HCT116 (cell line): ENCODE results near the gene RECQL5. TPM values are rescaled to one million over a fixed set of nuclear protein-coding genes. Genes with fewer than 3 reads are reported as not detected.

Experiments
- ATAC-seq: fragments of 200-7000 bp; cut with Tn5 transposase; 2 replicates; pipeline ENCODE4 v1.9.1; 2020; ENCODE audit warnings: mild to moderate bottlenecking, moderate library complexity
- BruUV-seq: library from RNA; stranded (reverse); fragments of 400-500 nt; replicated peaks from 2 replicates; lab custom pipeline; 2021; lab: Mats Ljungman, UMichigan
- CTCF ChIA-PET: fragments of 300-600 bp; sonication (Branson Sonifier 250); formaldehyde crosslinking; loops from one replicate; lab custom pipeline; 2021; ENCODE audit warnings: antibody characterized with exemption; lab: Charles Lee
- POLR2A ChIA-PET: fragments of 300-600, 350-600 bp; sonication (Branson Sonifier 250); formaldehyde crosslinking; loops from one replicate; lab custom pipeline; 2021; ENCODE audit warnings: antibody characterized with exemption; lab: Charles Lee
- RAD21 ChIA-PET, 2 experiments: fragments of 300-600 bp; sonication (Branson Sonifier 250); formaldehyde crosslinking; loops; one replicate each; lab custom pipeline; 2023; ENCODE audit warnings: low total read pairs in 2 of 2; ENCODE audit not compliant: uncharacterized antibody in 2 of 2, unreplicated experiment in 2 of 2, low non-redundant PET in 1 of 2; lab: Charles Lee
- DNase-seq: peaks from one replicate; pipeline ENCODE4 v3.0.0-alpha.2; 2010; ENCODE audit warnings: low read depth, low spot score
- H2AFZ ChIP-seq: fragments of 200-600 bp; shearing (Covaris generic), sonication (generic); 2 replicates; pipeline ENCODE4 v1.6.1; 2017; ENCODE audit warnings: low read depth, mixed run types, mixed read lengths, antibody characterized with exemption, low read length; ENCODE audit not compliant: poor library complexity, severe bottlenecking
- H3K27ac ChIP-seq: 2 replicates; pipeline ENCODE4 v1.5.1; 2012; ENCODE audit warnings: low read depth, low read length
- H3K27me3 ChIP-seq: fragments of 200-600 bp; sonication (generic); 2 replicates; pipeline ENCODE4 v1.6.1; 2016; ENCODE audit warnings: mixed run types, low read length, mixed read lengths; ENCODE audit not compliant: insufficient read depth
- H3K36me3 ChIP-seq, 2 experiments: fragments of 200-500 bp in 1 of 2; fragments of 200-600 bp in 1 of 2; sonication (Bioruptor generic) in 1 of 2; sonication (generic) in 1 of 2; 2 replicates each; pipeline versions ENCODE4 v1.5.1 to v1.6.1; 2014 to 2016; ENCODE audit warnings: low read length in 2 of 2, inconsistent platforms in 1 of 2, mixed read lengths in 1 of 2, mixed run types in 1 of 2; ENCODE audit not compliant: insufficient read depth in 2 of 2, control insufficient read depth in 1 of 2
- H3K4me1 ChIP-seq, 2 experiments: fragments of 200-600 bp in 1 of 2; sonication (generic) in 1 of 2; 2 replicates each; pipeline versions ENCODE4 v1.5.1 to v1.6.1; 2012 to 2017; ENCODE audit warnings: low read length in 2 of 2, inconsistent platforms in 1 of 2, mild to moderate bottlenecking in 1 of 2, mixed read lengths in 1 of 2, mixed run types in 1 of 2, moderate library complexity in 1 of 2; ENCODE audit not compliant: insufficient read depth in 2 of 2, control insufficient read depth in 1 of 2
- H3K4me2 ChIP-seq: fragments of 200-600 bp; sonication (generic); 2 replicates; pipeline ENCODE4 v1.6.1; 2017; ENCODE audit warnings: mixed run types, low read length, mixed read lengths
- H3K4me3 ChIP-seq, 2 experiments: fragments of 200-600 bp in 1 of 2; sonication (generic) in 1 of 2; replicated peaks in 1 of 2; 2 replicates each; pipeline ENCODE4 v1.5.1; 2011 to 2016; ENCODE audit warnings: low read length in 2 of 2, control low read depth in 1 of 2, low read depth in 1 of 2, mild to moderate bottlenecking in 1 of 2, mixed read lengths in 1 of 2, mixed run types in 1 of 2
- H3K79me2 ChIP-seq: fragments of 200-600 bp; sonication (generic); 2 replicates; pipeline ENCODE4 v1.6.1; 2017; ENCODE audit warnings: mild to moderate bottlenecking, mixed run types, low read length, moderate library complexity, mixed read lengths; ENCODE audit not compliant: insufficient read depth
- H3K9ac ChIP-seq: fragments of 200-600 bp; sonication (generic); 2 replicates; pipeline ENCODE4 v1.6.1; 2016; ENCODE audit warnings: low read length, mixed read lengths
- H3K9me2 ChIP-seq: fragments of 200-600 bp; sonication (generic), shearing (Covaris generic); 2 replicates; pipeline ENCODE4 v1.6.1; 2017; ENCODE audit warnings: mixed run types, mild to moderate bottlenecking, moderate library complexity; ENCODE audit not compliant: insufficient read depth
- H3K9me3 ChIP-seq, 2 experiments: fragments of 200-500 bp in 1 of 2; fragments of 200-600 bp in 1 of 2; sonication (Bioruptor generic) in 1 of 2; sonication (generic) in 1 of 2; 2 replicates each; pipeline ENCODE4 v1.6.1; 2014 to 2017; ENCODE audit warnings: low read length in 2 of 2, mixed read lengths in 2 of 2, inconsistent platforms in 1 of 2, low read depth in 1 of 2, mild to moderate bottlenecking in 1 of 2, mixed run types in 1 of 2, moderate library complexity in 1 of 2; ENCODE audit not compliant: control insufficient read depth in 1 of 2, insufficient read depth in 1 of 2
- H4K20me1 ChIP-seq: fragments of 200-600 bp; sonication (generic), shearing (Covaris generic); 2 replicates; pipeline ENCODE4 v1.6.1; 2017; ENCODE audit warnings: mixed run types, mild to moderate bottlenecking, moderate library complexity; ENCODE audit not compliant: insufficient read depth
- CEBPB ChIP-seq: IDR thresholded peaks from 2 replicates; pipeline ENCODE4 v1.6.1; 2012; ENCODE audit warnings: low read depth
- ELF1 ChIP-seq: IDR thresholded peaks from 2 replicates; pipeline ENCODE4 v1.6.1; 2012; ENCODE audit warnings: low read depth, borderline replicate concordance
- EZH2phosphoT487 ChIP-seq: fragments of 200-600 bp; IDR thresholded peaks from 2 replicates; pipeline ENCODE4 v1.6.1; 2018; ENCODE audit warnings: antibody characterized with exemption, borderline replicate concordance
- FOSL1 ChIP-seq: IDR thresholded peaks from 2 replicates; pipeline ENCODE4 v1.6.1; 2012; ENCODE audit warnings: low read depth
- POLR2A ChIP-seq: IDR thresholded peaks from 2 replicates; pipeline ENCODE4 v1.7.0; 2011; ENCODE audit warnings: borderline replicate concordance; ENCODE audit not compliant: insufficient read depth, insufficient read length; ENCODE audit errors: extremely low read depth
- POLR2AphosphoS5 ChIP-seq: IDR thresholded peaks from 2 replicates; pipeline ENCODE4 v1.6.1; 2011; ENCODE audit warnings: mild to moderate bottlenecking, low read depth, low read length, moderate library complexity
- RAD21 ChIP-seq: IDR thresholded peaks from 2 replicates; pipeline ENCODE4 v1.6.1; 2012; ENCODE audit warnings: low read depth, mild to moderate bottlenecking
- SRF ChIP-seq: IDR thresholded peaks from 2 replicates; pipeline ENCODE4 v1.6.1; 2012; ENCODE audit warnings: low read depth
- TCF7L2 ChIP-seq: IDR thresholded peaks from 2 replicates; pipeline ENCODE4 v1.7.0; 2011; ENCODE audit warnings: borderline replicate concordance, inconsistent platforms; ENCODE audit not compliant: insufficient read depth, insufficient read length; ENCODE audit errors: extremely low read depth
- YY1 ChIP-seq: IDR thresholded peaks from 2 replicates; pipeline ENCODE4 v1.6.1; 2011; ENCODE audit warnings: low read length, low read depth, moderate library complexity, mild to moderate bottlenecking; ENCODE audit not compliant: insufficient replicate concordance; ENCODE audit errors: extremely low read depth
- ZBTB33 ChIP-seq: IDR thresholded peaks from 2 replicates; pipeline ENCODE4 v1.6.1; 2011; ENCODE audit warnings: mild to moderate bottlenecking, low read length, moderate library complexity; ENCODE audit not compliant: insufficient replicate concordance; ENCODE audit errors: extremely low read depth
- intact Hi-C: fragments of 100-400 bp; cut with micrococcal nuclease; formaldehyde crosslinking; loops from 2 replicates; pipeline ENCODE4 v1.10.0; 2022
- total RNA-seq: library from RNA; stranded (reverse); gene quantifications from one replicate; pipeline ENCODE4 v1.2.1, GENCODE V29; 2021; ENCODE audit not compliant: unreplicated experiment
- TF ChIP-seq, protein P1 (sequence below), 3 experiments: fragments of 200-600 bp in 1 of 3; sonication (generic) in 1 of 3; IDR thresholded peaks in 2 of 3; conservative IDR thresholded peaks in 1 of 3; 2 replicates each; pipeline ENCODE4 v1.5.1; 2012 to 2017; ENCODE audit warnings: low read depth in 2 of 3, low read length in 2 of 3, antibody characterized with exemption in 1 of 3, borderline replicate concordance in 1 of 3, control low read depth in 1 of 3, mild to moderate bottlenecking in 1 of 3, mixed read lengths in 1 of 3, mixed run types in 1 of 3, moderate library complexity in 1 of 3; ENCODE audit not compliant: insufficient read depth in 1 of 3

Gene RECQL5
- total RNA-seq, 1 experiment from 2014 or later, result 83.3 TPM

GRCh38 chr17:75621489-75621888 lies 45.5 kb downstream of the RECQL5 start:
- H3K9ac ChIP-seq, result no peak overlapping the region
- intact Hi-C loops, result no loop called here
- no peak overlapping the region for H2AFZ ChIP-seq
- no peaks in the 10 kb centered on the region for H3K27me3 ChIP-seq
- TF ChIP-seq POLR2AphosphoS5, result no peak
- no peak for TF ChIP-seq POLR2A
- no peak for TF ChIP-seq EZH2phosphoT487
- no peak for TF ChIP-seq ELF1
- no peak for TF ChIP-seq FOSL1
- TF ChIP-seq, protein P1, sequence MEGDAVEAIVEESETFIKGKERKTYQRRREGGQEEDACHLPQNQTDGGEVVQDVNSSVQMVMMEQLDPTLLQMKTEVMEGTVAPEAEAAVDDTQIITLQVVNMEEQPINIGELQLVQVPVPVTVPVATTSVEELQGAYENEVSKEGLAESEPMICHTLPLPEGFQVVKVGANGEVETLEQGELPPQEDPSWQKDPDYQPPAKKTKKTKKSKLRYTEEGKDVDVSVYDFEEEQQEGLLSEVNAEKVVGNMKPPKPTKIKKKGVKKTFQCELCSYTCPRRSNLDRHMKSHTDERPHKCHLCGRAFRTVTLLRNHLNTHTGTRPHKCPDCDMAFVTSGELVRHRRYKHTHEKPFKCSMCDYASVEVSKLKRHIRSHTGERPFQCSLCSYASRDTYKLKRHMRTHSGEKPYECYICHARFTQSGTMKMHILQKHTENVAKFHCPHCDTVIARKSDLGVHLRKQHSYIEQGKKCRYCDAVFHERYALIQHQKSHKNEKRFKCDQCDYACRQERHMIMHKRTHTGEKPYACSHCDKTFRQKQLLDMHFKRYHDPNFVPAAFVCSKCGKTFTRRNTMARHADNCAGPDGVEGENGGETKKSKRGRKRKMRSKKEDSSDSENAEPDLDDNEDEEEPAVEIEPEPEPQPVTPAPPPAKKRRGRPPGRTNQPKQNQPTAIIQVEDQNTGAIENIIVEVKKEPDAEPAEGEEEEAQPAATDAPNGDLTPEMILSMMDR (IDR thresholded peaks at IDR 0.05 in 2 of 3, conservative IDR thresholded peaks at IDR 0.05 in 1 of 3; ENCODE audit: borderline replicate concordance in 1 of 3, insufficient read depth in 1 of 3, low read depth in 2 of 3, low read length in 2 of 3), result no peak
- TF ChIP-seq CEBPB, result no peak
- TF ChIP-seq YY1, result no peak
- TF ChIP-seq RAD21, result no peak
- no peak for TF ChIP-seq ZBTB33
- no peak for TF ChIP-seq SRF
- no peak for TF ChIP-seq TCF7L2
- H3K4me2 ChIP-seq, result no peak overlapping the region
- H3K27ac ChIP-seq, result no peak overlapping the region
- ATAC-seq (no peak), DNase-seq (no peak)
- BruUV-seq, result no TSS peak
- no peaks in the 10 kb centered on the region for H3K36me3 ChIP-seq
- no peaks in the 10 kb centered on the region for H3K79me2 ChIP-seq
- peaks cover 0 to 5% of the 10 kb centered on the region in 2 experiments; a peak in 1 of 4 replicates for H3K4me1 ChIP-seq
- H3K9me3 ChIP-seq, result no peaks in the 10 kb centered on the region
- ChIA-PET RAD21 (no interaction called here), POLR2A (no interaction called here), CTCF (interaction anchor here (1.4 to 6.9 kb wide), 4 partner anchors 8 to 126 kb away, joined by 7 to 63 read pairs (median 10); partner anchors contain the start of gene SMIM5)
- no peak overlapping the region for H3K4me3 ChIP-seq
- H3K9me2 ChIP-seq, result no peaks in the 10 kb centered on the region
- H4K20me1 ChIP-seq, result no peaks in the 10 kb centered on the region
